H1 (cell line): ENCODE results near the gene TMEM131L. TPM values are rescaled to one million over a fixed set of nuclear protein-coding genes. Genes with fewer than 3 reads are reported as not detected.

Source experiments
- CTCF ChIA-PET: fragments of 300-600 bp; sonication (Branson Sonifier 250); formaldehyde crosslinking; loops from one replicate; lab custom pipeline; 2021; ENCODE audit not compliant: partially characterized antibody; lab: Charles Lee
- POLR2A ChIA-PET: fragments of 300-600 bp; sonication (Branson Sonifier 250); formaldehyde crosslinking; loops from one replicate; lab custom pipeline; 2021; ENCODE audit warnings: inconsistent platforms; ENCODE audit not compliant: partially characterized antibody; lab: Charles Lee
- DNase-seq, 2 experiments: peaks; one replicate each; pipeline versions ENCODE4 v3.0.0 to v3.0.0-alpha.2; 2010 to 2022; ENCODE audit warnings: low spot score in 2 of 2, low read depth in 1 of 2, mixed read lengths in 1 of 2
- FAIRE-seq: peaks from 2 replicates; lab custom pipeline; 2011; peaks lifted over from hg19 to GRCh38; lab: Jason Lieb, UNC
- H2AFZ ChIP-seq: 2 replicates; pipeline ENCODE4 v1.8.1; 2012; ENCODE audit warnings: low read length, inconsistent platforms
- H2AK5ac ChIP-seq: 2 replicates; pipeline ENCODE4 v1.6.1; 2013; ENCODE audit warnings: low read depth, low read length
- H2BK120ac ChIP-seq: replicated peaks from 2 replicates; pipeline ENCODE3; 2013; ENCODE audit warnings: low read depth, low read length, inconsistent platforms
- H2BK12ac ChIP-seq: 2 replicates; pipeline ENCODE4 v1.6.1; 2013; ENCODE audit warnings: low read depth, low read length
- H2BK15ac ChIP-seq: 2 replicates; pipeline ENCODE4 v1.6.1; 2013; ENCODE audit warnings: low read length
- H2BK20ac ChIP-seq: 2 replicates; pipeline ENCODE4 v1.6.1; 2013; ENCODE audit warnings: low read length
- H2BK5ac ChIP-seq: 2 replicates; pipeline ENCODE4 v1.6.1; 2013; ENCODE audit warnings: low read depth, low read length
- H3K14ac ChIP-seq: 2 replicates; pipeline ENCODE4 v1.6.1; 2013; ENCODE audit warnings: inconsistent platforms; ENCODE audit not compliant: insufficient read length
- H3K18ac ChIP-seq: 2 replicates; pipeline ENCODE4 v1.6.1; 2013; ENCODE audit warnings: low read length; ENCODE audit errors: extremely low read depth
- H3K23ac ChIP-seq: 2 replicates; pipeline ENCODE4 v1.6.1; 2013; ENCODE audit warnings: inconsistent platforms; ENCODE audit not compliant: insufficient read length
- H3K23me2 ChIP-seq: 2 replicates; pipeline ENCODE4 v1.6.1; 2013; ENCODE audit warnings: low read depth, low read length
- H3K27ac ChIP-seq: 2 replicates; pipeline ENCODE4 v1.6.1; 2011; ENCODE audit warnings: low read depth, low read length, inconsistent platforms
- H3K27me3 ChIP-seq, 4 experiments: replicated peaks in 1 of 4; 1 replicate in 1 of 4; 2 replicates in 3 of 4; pipeline versions ENCODE4 v1.6.1 to v1.8.1; 2011 to 2013; ENCODE audit warnings: low read length in 3 of 4, mild to moderate bottlenecking in 3 of 4, inconsistent platforms in 2 of 4, mixed read lengths in 2 of 4, moderate library complexity in 1 of 4; ENCODE audit not compliant: control insufficient read depth in 3 of 4, insufficient read depth in 3 of 4; ENCODE audit errors: extremely low read depth in 1 of 4
- H3K36me3 ChIP-seq, 4 experiments: 2 replicates each; pipeline versions ENCODE4 v1.6.1 to v1.8.1; 2011 to 2013; ENCODE audit warnings: mild to moderate bottlenecking in 4 of 4, low read length in 3 of 4, moderate library complexity in 2 of 4, control low read depth in 1 of 4, inconsistent platforms in 1 of 4; ENCODE audit not compliant: insufficient read depth in 4 of 4, control insufficient read depth in 2 of 4
- H3K4ac ChIP-seq: replicated peaks from 2 replicates; pipeline ENCODE3; 2013; ENCODE audit warnings: low read length, low read depth, mixed read lengths, inconsistent platforms; ENCODE audit not compliant: insufficient read length
- H3K4me1 ChIP-seq, 4 experiments: replicated peaks in 1 of 4; 1 replicate in 1 of 4; 2 replicates in 3 of 4; pipeline versions ENCODE4 v1.6.1 to v1.8.1; 2011 to 2013; ENCODE audit warnings: low read length in 3 of 4, inconsistent platforms in 2 of 4, mixed read lengths in 1 of 4; ENCODE audit not compliant: insufficient read depth in 4 of 4, control insufficient read depth in 3 of 4
- H3K4me2 ChIP-seq, 2 experiments: 2 replicates each; pipeline versions ENCODE4 v1.6.1 to v1.8.1; 2011 to 2013; ENCODE audit warnings: low read depth in 2 of 2, low read length in 2 of 2, control low read depth in 1 of 2, inconsistent platforms in 1 of 2, mild to moderate bottlenecking in 1 of 2; ENCODE audit not compliant: insufficient read depth in 1 of 2
- H3K4me3 ChIP-seq, 4 experiments: fragments of 200-600, 300-600 bp in 1 of 4; sonication (generic), shearing (Covaris generic), sonication (Bioruptor Twin) in 1 of 4; 2 replicates each; pipeline versions ENCODE4 v1.5.1 to v1.8.1; 2011 to 2016; ENCODE audit warnings: low read length in 4 of 4, low read depth in 3 of 4, control low read depth in 2 of 4, inconsistent platforms in 2 of 4, mild to moderate bottlenecking in 2 of 4, mixed read lengths in 1 of 4, moderate library complexity in 1 of 4; ENCODE audit not compliant: insufficient read depth in 2 of 4; ENCODE audit errors: extremely low read depth in 1 of 4
- H3K56ac ChIP-seq: replicated peaks from 2 replicates; pipeline ENCODE3; 2013; ENCODE audit warnings: low read depth, mild to moderate bottlenecking, mixed read lengths, low read length, inconsistent platforms; ENCODE audit not compliant: insufficient read length
- H3K79me1 ChIP-seq: 2 replicates; pipeline ENCODE4 v1.6.1; 2013; ENCODE audit warnings: low read depth, low read length, control low read depth
- H3K79me2 ChIP-seq, 2 experiments: 2 replicates each; pipeline versions ENCODE4 v1.6.1 to v1.8.1; 2012 to 2013; ENCODE audit warnings: low read length in 2 of 2, mild to moderate bottlenecking in 2 of 2, inconsistent platforms in 1 of 2; ENCODE audit not compliant: insufficient read depth in 2 of 2, control insufficient read depth in 1 of 2
- H3K9ac ChIP-seq, 4 experiments: replicated peaks in 1 of 4; 1 replicate in 1 of 4; 2 replicates in 3 of 4; pipeline versions ENCODE4 v1.6.1 to v1.8.1; 2011 to 2013; ENCODE audit warnings: low read depth in 3 of 4, low read length in 3 of 4, control low read depth in 2 of 4, mild to moderate bottlenecking in 2 of 4, moderate library complexity in 2 of 4, inconsistent platforms in 1 of 4; ENCODE audit errors: extremely low read depth in 1 of 4
- H3K9me3 ChIP-seq, 2 experiments: 2 replicates each; pipeline versions ENCODE4 v1.6.1 to v1.8.1; 2012 to 2013; ENCODE audit warnings: mild to moderate bottlenecking in 2 of 2, moderate library complexity in 2 of 2, control low read depth in 1 of 2, inconsistent platforms in 1 of 2, low read depth in 1 of 2, low read length in 1 of 2, mixed read lengths in 1 of 2; ENCODE audit not compliant: insufficient read depth in 2 of 2
- H4K20me1 ChIP-seq, 2 experiments: replicated peaks in 1 of 2; 2 replicates each; pipeline versions ENCODE3 to v1.8.1; 2011 to 2013; ENCODE audit warnings: inconsistent platforms in 2 of 2, low read length in 2 of 2, mild to moderate bottlenecking in 1 of 2; ENCODE audit not compliant: insufficient read depth in 2 of 2, control insufficient read depth in 1 of 2
- H4K5ac ChIP-seq: 2 replicates; pipeline ENCODE4 v1.6.1; 2013; ENCODE audit warnings: low read length, low read depth, mixed read lengths, inconsistent platforms; ENCODE audit not compliant: insufficient read length
- H4K8ac ChIP-seq: 2 replicates; pipeline ENCODE4 v1.8.0; 2013; ENCODE audit warnings: mild to moderate bottlenecking, moderate library complexity, low read length, inconsistent platforms; ENCODE audit not compliant: insufficient read depth; ENCODE audit errors: extremely low read depth
- H4K91ac ChIP-seq: replicated peaks from 2 replicates; pipeline ENCODE3; 2013; ENCODE audit warnings: low read length, mixed read lengths, inconsistent platforms; ENCODE audit not compliant: insufficient read length
- CREB1 ChIP-seq: IDR thresholded peaks from 2 replicates; pipeline ENCODE4 v1.6.1; 2012; ENCODE audit warnings: inconsistent platforms
- EZH2 ChIP-seq: fragments of 200-600 bp; sonication (generic); IDR thresholded peaks from 2 replicates; pipeline ENCODE4 v1.7.1; 2012; ENCODE audit warnings: low read depth, mild to moderate bottlenecking, moderate library complexity, low read length, inconsistent platforms; ENCODE audit not compliant: severe bottlenecking
- SIX5 ChIP-seq: IDR thresholded peaks from 2 replicates; pipeline ENCODE4 v1.6.1; 2011; ENCODE audit warnings: mild to moderate bottlenecking, low read depth, low read length
- SP2 ChIP-seq: IDR thresholded peaks from 2 replicates; pipeline ENCODE4 v1.6.1; 2012; ENCODE audit warnings: mild to moderate bottlenecking, low read length, inconsistent platforms
- WGBS, 2 experiments: shearing (Covaris generic) in 1 of 2; methylation state at CpG; one replicate each; pipeline versions ENCODE4 v1.1.6 to v1.1.7; 2013 to 2015; ENCODE audit warnings: low lambda C conversion rate in 2 of 2, mixed read lengths in 2 of 2, inconsistent platforms in 1 of 2, low coverage in 1 of 2, missing lambda C conversion rate in 1 of 2; ENCODE audit not compliant: insufficient replicate concordance in 2 of 2, insufficient coverage in 1 of 2, insufficient read length in 1 of 2; ENCODE audit errors: extremely low coverage in 1 of 2, missing lambda C conversion rate in 1 of 2; 5-methylcytosine and 5-hydroxymethylcytosine counted together
- polyA plus RNA-seq, 7 experiments: library from polyadenylated mRNA; depleted of rRNA in 3 of 7; stranded (reverse) in 5 of 7; unstranded in 2 of 7; fragments of >200 nt in 5 of 7; fragments of 200-250 nt in 2 of 7; gene quantifications; 1 replicate in 5 of 7; 2 replicates in 1 of 7; 4 replicates in 1 of 7; pipeline versions ENCODE4 v1.2.1 to v1.2.3, GENCODE V29; 2011 to 2013; ENCODE audit warnings: missing spikeins in 2 of 7, mixed read lengths in 2 of 7
- total RNA-seq: library from RNA; stranded (reverse); fragmentation: NEBNext Ultra II Directional; extraction: Animal tissue kit (Norgen Biotek cat#: 25700); gene quantifications from 2 replicates; pipeline ENCODE4 v1.2.1, GENCODE V29; 2021

The TMEM131L gene
- total and polyA plus RNA-seq, 2 of the 8 experiments (the other 6 are each of a cell fraction or from before 2014, with no cell fraction given), result 14.3 to 26.1 TPM

DNA sequence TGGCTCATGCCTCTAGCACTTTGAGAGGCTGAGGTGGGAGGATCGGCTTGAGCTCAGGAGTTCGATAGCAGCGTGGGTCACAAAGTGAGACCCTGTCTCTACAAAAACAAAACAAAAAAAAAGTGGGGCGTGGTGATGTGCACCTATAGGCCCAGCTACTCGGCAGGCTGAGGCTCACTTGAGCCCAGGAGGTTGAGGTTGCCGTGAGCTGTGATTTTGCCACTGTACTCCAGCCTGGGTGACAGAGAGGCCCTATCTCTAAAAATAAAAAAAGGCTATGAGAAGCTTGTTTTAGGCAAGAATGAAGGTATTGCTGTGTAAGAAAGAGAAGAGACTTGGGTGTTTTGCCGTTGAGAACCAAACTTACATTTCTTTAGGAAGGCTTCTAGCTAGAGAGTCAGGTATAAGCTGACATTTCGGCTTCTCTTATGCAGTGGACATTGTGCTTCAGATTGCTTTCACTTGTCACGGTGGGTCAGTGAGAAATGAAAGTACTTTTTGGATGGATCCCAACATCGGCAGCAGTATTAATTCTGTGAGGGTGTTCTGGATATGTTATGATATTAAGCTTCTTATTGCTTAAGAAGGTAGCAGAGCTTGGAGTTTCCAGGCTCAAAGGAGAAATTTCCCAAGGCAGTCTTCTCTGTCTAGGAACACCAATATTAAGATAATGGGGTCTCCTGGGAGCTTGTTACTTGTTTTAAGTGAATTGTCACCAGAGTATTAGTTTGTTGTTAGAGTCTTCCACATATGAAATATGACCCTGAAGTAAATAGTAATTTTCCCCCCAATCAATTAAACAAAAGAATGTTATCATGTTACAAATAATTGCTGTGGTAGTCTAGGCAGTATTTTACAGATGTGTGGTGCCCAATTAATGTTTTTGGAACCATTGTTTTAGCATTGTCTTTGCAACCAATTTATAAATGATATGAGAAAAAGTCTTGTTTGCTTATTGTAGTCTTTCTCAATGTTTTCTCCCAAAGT, 17.6 kb downstream of the TMEM131L start:
- Histone ChIP-seq H3K27me3 (no peaks in the 10 kb centered on the region), H2BK15ac (no peak overlapping the region), H2AK5ac (no peak overlapping the region), H3K23me2 (peaks cover under 1% of the 10 kb centered on the region; the same call in 1 of the 2 replicates), H3K18ac (no peak overlapping the region), H3K79me2 (peaks cover 0 to 45% of the 10 kb centered on the region in 2 experiments; a peak in 2 of 4 replicates), H4K8ac (no peak overlapping the region), H3K23ac (no peak overlapping the region), H4K5ac (peak overlapping the region; percentile 2), H3K9ac (no peak overlapping the region), H3K36me3 (no peaks in the 10 kb centered on the region), H2BK120ac (no peak overlapping the region), H2BK5ac (no peak overlapping the region), H4K91ac (no peak overlapping the region), H2BK12ac (no peak overlapping the region), H3K4me1 (peaks cover 8 to 28% (median 13%) of the 10 kb centered on the region in 4 experiments), H2AFZ (no peak overlapping the region), H4K20me1 (peaks cover 0 to 11% of the 10 kb centered on the region in 2 experiments), H3K4me3 (no peak overlapping the region), H3K9me3 (no peaks in the 10 kb centered on the region), H3K56ac (no peak overlapping the region), H3K79me1 (peaks cover 9% of the 10 kb centered on the region), H3K27ac (no peak overlapping the region), H3K4me2 (no peak overlapping the region), H3K4ac (no peak overlapping the region), H2BK20ac (no peak overlapping the region), H3K14ac (no peak overlapping the region)
- WGBS, 2 experiments, result 92% methylated on average over 10 of the region's 10 CpGs; no CpG with 5 or more reads in 1 of the 2 experiments
- POLR2A ChIA-PET, result interaction anchor here (0.9 to 2.5 kb wide), 4 partner anchors 8 to 17 kb away, joined by 3 to 14 read pairs (median 4); partner anchors contain the start of gene TMEM131L
- FAIRE-seq (no peak), DNase-seq (no peak)
- CTCF ChIA-PET, result interaction anchor here (0.5 to 1.7 kb wide), 10 partner anchors 16 to 547 kb away, joined by 3 to 5 read pairs (median 3); partner anchors contain the start of gene FHDC1
- no peak for TF ChIP-seq CREB1
- TF ChIP-seq EZH2, result no peak
- no peak for TF ChIP-seq SIX5
- TF ChIP-seq SP2, result no peak
